ENCODE data around the gene SMU1. TPM values are rescaled to one million over a fixed set of nuclear protein-coding genes. Genes with fewer than 3 reads are reported as not detected.

The SMU1 gene
- total and polyA plus RNA-seq, 7 donors, result 8.4 to 18.4 (median 15.5) TPM

DNA sequence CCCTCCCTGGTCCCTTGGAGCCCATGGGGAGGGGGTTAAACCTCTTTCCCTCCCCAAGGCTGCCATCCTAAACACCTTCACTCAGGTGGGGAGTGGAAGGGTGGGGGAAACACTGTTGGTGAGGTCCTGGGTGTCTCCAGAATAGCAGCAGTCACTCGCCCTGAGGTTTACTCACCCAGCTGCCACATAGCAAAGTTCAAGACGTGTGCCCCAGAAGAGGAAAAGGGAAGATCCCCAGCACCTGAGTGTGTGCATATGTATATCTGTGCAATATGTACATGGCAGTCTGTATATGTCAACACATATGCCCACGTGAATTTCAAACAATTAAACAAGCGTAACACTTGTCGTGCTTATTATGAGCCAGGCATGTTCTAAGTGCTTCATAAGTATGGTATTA is 31.3 kb upstream of the SMU1 start:
- no peaks in the 10 kb centered on the region for H3K9me3 ChIP-seq
- ATAC-seq (peak in 2 of 4 donors; percentile 1 to 2), DNase-seq (no peak)
- WGBS, 3 donors, result 53 to 69% (median 65%) methylated on average over 5 of the region's 5 CpGs
- H3K4me1 ChIP-seq, result peaks cover 21% of the 10 kb centered on the region
- peaks cover 0 to 12% of the 10 kb centered on the region in 2 donors for H3K36me3 ChIP-seq (ENCODE audit: insufficient read depth in 1 of 2, low read depth in 1 of 2)
- TF ChIP-seq, protein P1, sequence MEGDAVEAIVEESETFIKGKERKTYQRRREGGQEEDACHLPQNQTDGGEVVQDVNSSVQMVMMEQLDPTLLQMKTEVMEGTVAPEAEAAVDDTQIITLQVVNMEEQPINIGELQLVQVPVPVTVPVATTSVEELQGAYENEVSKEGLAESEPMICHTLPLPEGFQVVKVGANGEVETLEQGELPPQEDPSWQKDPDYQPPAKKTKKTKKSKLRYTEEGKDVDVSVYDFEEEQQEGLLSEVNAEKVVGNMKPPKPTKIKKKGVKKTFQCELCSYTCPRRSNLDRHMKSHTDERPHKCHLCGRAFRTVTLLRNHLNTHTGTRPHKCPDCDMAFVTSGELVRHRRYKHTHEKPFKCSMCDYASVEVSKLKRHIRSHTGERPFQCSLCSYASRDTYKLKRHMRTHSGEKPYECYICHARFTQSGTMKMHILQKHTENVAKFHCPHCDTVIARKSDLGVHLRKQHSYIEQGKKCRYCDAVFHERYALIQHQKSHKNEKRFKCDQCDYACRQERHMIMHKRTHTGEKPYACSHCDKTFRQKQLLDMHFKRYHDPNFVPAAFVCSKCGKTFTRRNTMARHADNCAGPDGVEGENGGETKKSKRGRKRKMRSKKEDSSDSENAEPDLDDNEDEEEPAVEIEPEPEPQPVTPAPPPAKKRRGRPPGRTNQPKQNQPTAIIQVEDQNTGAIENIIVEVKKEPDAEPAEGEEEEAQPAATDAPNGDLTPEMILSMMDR (IDR thresholded peaks at IDR 0.05), result no peak
- no peaks in the 10 kb centered on the region for H3K27me3 ChIP-seq (ENCODE audit: insufficient read depth in 3 of 3, low read length in 2 of 3)
- intact Hi-C loops (cut with DNase I), result no loop called here
- no peak overlapping the region for H3K4me3 ChIP-seq
- peak overlapping the region; percentile 56 for H3K27ac ChIP-seq

DNA sequence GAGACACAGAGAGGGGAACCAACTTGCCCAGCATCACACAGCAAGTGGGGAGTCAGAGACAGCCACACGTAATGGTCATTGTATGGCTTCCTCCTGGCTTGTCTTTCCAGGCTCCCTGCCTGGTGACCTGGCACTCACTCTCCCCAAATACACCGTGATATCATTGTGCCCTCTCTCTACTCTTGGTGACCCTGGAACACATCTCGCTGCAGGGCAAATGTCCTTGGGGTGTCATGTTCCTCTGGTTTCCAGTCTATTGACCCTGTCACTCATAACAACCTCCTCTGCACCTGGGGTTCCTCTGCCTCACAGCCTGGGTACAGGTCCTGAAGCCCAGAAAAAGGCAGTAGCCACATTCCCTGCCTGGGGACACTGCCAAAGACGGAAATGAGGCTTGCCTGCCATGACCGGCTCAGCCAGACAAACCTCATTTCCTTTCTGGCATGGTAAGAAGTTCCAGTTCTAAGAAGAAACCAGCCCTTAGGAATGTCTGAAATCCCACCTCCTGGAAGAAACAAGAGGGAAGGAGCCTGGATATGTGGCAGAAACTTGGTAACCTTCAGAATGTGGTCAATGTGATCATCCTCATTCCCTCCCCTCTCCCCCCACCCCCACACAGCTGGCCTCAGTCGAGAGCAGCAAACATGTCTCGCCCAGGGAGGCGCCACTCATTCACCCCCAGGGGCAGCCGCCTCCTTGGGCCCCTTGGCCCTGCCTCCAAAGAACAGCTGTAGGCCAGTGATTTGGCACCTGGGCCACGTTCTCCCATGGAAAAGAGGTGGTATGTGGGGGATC is 30.6 kb upstream of the SMU1 start:
- ATAC-seq (peak; percentile 73 to 85 (median 82)), DNase-seq (peak; percentile 69 to 76)
- intact Hi-C loops (cut with DNase I), result no loop called here
- Histone ChIP-seq H3K36me3 (ENCODE audit: insufficient read depth in 1 of 2, low read depth in 1 of 2) (peaks cover 0 to 5% of the 10 kb centered on the region in 2 donors), H3K4me1 (peaks cover 28% of the 10 kb centered on the region), H3K27me3 (ENCODE audit: insufficient read depth in 3 of 3, low read length in 2 of 3) (no peaks in the 10 kb centered on the region), H3K4me3 (no peak overlapping the region), H3K27ac (peak overlapping the region; percentile 56), H3K9me3 (no peaks in the 10 kb centered on the region)
- WGBS, 3 donors, result 15 to 23% (median 16%) methylated on average over 10 of the region's 10 CpGs
- TF ChIP-seq, protein P1 (IDR thresholded peaks at IDR 0.05), result no peak

DNA sequence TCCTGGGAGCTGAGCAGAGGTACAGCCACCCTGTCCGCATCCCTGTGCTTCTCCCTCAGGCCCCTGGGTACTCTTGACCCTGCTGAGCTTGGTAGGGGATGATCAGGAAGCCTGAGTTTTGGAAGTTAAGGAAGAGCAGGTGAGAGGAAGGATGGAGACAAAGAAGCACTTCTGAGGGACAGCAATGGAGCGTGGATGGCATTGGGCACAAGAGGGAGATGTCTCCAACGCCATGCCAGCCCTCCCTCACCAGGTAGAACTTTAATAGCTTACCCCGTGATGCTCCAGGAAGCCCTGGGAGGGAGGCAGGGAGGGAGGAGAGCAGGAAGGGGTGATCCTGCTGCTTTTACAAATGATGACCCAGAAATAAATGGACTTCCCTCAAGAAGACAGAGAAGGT is 29.9 kb upstream of the SMU1 start:
- ATAC-seq (no peak), DNase-seq (no peak)
- WGBS, 3 donors, result 50 to 63% (median 55%) methylated on average over 3 to 4 of the region's 4 CpGs
- H3K4me1 ChIP-seq, result peaks cover 35% of the 10 kb centered on the region
- H3K36me3 ChIP-seq (ENCODE audit: insufficient read depth in 1 of 2, low read depth in 1 of 2), result no peaks in the 10 kb centered on the region
- H3K4me3 ChIP-seq, result no peak overlapping the region
- H3K27ac ChIP-seq, result peak overlapping the region; percentile 56
- intact Hi-C loops (cut with DNase I), result no loop called here
- no peaks in the 10 kb centered on the region for H3K27me3 ChIP-seq (ENCODE audit: insufficient read depth in 3 of 3, low read length in 2 of 3)
- TF ChIP-seq, protein P1 (IDR thresholded peaks at IDR 0.05), result no peak
- H3K9me3 ChIP-seq, result no peaks in the 10 kb centered on the region

DNA sequence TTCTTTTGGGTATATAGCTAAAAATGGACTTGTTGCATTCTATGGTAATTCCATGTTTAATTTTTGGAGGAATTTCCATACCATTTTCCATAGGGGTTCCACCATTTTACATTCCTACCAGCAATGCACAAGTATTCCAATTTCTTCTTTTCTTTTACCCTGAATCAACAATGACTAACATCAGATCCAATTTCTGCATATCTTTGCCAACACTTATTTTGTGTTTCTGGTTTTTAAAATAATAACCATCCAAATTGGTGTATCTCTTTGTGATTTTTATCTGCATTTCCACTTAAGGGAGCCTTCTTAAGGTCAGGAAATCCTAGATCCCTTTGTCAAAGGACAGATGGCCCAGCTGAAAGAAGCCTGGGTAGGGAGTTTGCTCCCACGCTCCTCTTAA is 29.5 kb upstream of the SMU1 start:
- Histone ChIP-seq H3K36me3 (ENCODE audit: insufficient read depth in 1 of 2, low read depth in 1 of 2) (no peaks in the 10 kb centered on the region), H3K9me3 (no peaks in the 10 kb centered on the region), H3K27me3 (ENCODE audit: insufficient read depth in 3 of 3, low read length in 2 of 3) (no peaks in the 10 kb centered on the region), H3K4me3 (no peak overlapping the region), H3K4me1 (peaks cover 38% of the 10 kb centered on the region), H3K27ac (peak overlapping the region; percentile 56)
- no peak for ATAC-seq
- no peak for DNase-seq
- TF ChIP-seq, protein P1 (IDR thresholded peaks at IDR 0.05), result no peak
- WGBS, 3 donors, result 65 to 79% (median 75%) methylated on average over 1 of the region's 1 CpG
- intact Hi-C loops (cut with DNase I), result no loop called here
